ENCODE measurements around the gene CNGA3.

Gene CNGA3

DNA sequence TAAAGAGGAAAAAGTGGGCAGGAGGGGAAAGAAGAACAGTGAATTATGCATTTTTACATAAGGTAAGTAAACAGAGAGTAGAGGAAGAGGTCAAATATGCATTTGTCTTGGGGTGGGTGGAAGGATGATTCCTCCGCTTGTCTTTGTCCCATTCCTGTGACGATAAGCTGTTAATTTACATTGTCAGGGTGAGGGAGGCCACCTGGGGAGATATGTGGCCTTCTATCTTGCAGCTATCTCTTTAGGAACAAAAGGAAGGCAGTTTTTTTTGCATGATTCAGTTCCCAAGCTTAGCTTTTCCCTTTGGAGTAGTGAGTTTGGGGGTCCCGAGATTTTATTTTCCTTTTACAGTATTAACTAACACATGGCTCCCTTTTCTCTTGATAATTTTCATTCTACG is 96.2 kb downstream of the CNGA3 start:
- TF ChIP-seq, protein P1, sequence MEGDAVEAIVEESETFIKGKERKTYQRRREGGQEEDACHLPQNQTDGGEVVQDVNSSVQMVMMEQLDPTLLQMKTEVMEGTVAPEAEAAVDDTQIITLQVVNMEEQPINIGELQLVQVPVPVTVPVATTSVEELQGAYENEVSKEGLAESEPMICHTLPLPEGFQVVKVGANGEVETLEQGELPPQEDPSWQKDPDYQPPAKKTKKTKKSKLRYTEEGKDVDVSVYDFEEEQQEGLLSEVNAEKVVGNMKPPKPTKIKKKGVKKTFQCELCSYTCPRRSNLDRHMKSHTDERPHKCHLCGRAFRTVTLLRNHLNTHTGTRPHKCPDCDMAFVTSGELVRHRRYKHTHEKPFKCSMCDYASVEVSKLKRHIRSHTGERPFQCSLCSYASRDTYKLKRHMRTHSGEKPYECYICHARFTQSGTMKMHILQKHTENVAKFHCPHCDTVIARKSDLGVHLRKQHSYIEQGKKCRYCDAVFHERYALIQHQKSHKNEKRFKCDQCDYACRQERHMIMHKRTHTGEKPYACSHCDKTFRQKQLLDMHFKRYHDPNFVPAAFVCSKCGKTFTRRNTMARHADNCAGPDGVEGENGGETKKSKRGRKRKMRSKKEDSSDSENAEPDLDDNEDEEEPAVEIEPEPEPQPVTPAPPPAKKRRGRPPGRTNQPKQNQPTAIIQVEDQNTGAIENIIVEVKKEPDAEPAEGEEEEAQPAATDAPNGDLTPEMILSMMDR (IDR thresholded peaks at IDR 0.05; ENCODE audit: low read depth, low read length, missing control alignments): no peak
- in situ Hi-C loops (cut with HindIII; ENCODE audit: low sequenced_read_pairs): no loop called here
- DNase-seq (ENCODE audit: low read depth): no peak
- no peak overlapping the region for H3K4me3 ChIP-seq (ENCODE audit: low read depth, low read length)

DNA sequence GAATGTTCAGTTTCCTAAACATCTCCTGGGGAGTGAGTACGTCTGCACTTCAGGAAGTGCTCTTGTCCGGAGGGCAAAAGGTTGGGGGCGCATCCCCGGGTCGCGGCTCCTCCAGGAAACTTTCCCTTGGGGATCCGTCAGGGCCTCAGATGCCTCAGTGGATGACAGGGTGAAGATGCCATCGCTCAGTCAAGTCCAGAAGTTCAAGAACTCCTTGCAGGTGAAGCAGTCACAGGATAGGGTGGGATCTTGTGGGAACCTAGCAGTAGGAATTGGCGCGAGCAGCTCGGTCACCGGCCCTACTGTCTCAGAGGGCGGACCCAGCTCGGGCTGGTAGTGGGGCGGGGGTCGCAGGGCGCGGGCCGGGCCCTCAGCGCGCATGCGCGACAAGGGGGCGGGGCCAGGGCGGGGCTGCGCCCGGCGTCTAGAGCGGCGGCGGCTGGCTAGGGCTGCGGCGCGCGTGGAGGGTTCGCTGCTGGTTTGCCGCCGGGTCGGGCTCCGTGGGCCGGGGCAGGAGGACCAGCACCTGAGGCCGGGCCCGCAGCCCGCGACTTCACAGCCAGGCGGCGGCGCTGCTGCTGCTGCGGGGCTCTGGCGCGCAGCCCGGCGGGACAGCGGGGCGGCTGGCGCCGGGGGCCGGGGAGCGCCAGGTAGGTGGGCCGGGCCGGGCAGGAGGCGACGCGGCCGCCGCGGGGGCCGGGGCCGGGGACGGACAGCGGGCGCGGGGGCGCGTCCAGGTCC is 98.3 kb downstream of the CNGA3 start, which contains the start of gene INPP4A:
Gene INPP4A (plus strand): TSS at position 423 of the 741 bp plus-strand sequence. CDS start 75,191 bp downstream, outside the sequence.
- in situ Hi-C loops (cut with HindIII; ENCODE audit: low sequenced_read_pairs): no loop called here
- peak within 1 kb of the TSS; percentile 62 for H3K4me3 ChIP-seq (ENCODE audit: low read depth, low read length)

GRCh38 chr2:98445177-98445682 is 99.0 kb downstream of the CNGA3 start:
- in situ Hi-C loops (cut with HindIII; ENCODE audit: low sequenced_read_pairs): no loop called here
- H3K4me3 ChIP-seq (ENCODE audit: low read depth, low read length): peak overlapping the region; percentile 62
- no peak for DNase-seq (ENCODE audit: low read depth)
- TF ChIP-seq, protein P1 (IDR thresholded peaks at IDR 0.05; ENCODE audit: low read depth, low read length, missing control alignments): no peak

More for the DNA sequence above, 98.3 kb downstream of the CNGA3 start, which contains the start of gene INPP4A:
- TF ChIP-seq, protein P1 (IDR thresholded peaks at IDR 0.05; ENCODE audit: low read depth, low read length, missing control alignments): no peak
- DNase-seq (ENCODE audit: low read depth): no peak

DNA sequence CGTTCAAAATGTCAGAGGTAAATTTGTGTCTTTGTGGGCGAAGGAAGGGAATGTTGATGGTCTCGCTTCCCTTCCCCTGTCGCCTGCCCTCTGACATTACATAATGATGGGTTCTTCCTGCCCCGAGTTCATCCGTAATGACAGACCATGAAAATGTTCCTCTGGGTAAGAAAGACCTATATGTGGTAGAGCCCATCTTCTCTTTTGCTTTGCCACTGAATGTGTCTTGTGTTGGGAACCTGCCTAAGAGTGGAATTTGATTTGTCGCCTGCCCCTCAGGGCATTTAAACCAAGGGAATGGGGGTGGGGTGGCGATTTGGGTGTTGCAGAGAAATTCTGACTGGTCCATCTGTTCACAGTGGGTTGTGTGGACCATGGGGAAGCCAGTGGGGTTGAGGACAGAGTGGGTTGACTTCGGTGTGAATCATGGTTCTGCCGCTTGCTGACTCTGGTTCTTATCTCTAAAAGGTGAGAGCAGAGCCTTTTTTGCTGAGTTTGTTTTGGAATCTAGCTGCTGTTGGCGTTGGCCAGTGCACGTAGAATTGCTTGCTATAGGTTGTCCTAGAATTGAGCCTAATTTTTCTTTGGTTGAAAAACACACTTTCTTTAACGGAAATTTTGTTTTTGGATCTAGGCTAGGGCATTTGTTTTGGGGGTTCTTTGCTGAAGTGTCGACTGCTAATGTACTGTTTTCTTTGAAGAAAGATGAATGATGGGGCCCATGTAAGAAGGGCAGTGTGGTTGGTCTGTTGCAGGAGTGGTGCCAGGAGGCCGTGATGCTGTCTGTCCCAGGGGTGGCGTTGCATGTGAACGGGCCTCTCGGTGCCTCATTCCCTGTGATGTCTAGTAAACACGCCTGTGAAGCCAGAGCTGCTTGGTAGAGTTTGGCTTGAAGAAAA is 99.7 kb downstream of the CNGA3 start:
- in situ Hi-C loops (cut with HindIII; ENCODE audit: low sequenced_read_pairs): no loop called here

GRCh38 chr2:98446850-98447249 is 100.6 kb downstream of the CNGA3 start:
- no peak overlapping the region for H3K4me3 ChIP-seq (ENCODE audit: low read depth, low read length)
- no peak for DNase-seq (ENCODE audit: low read depth)
- in situ Hi-C loops (cut with HindIII; ENCODE audit: low sequenced_read_pairs): no loop called here
- TF ChIP-seq, protein P1 (IDR thresholded peaks at IDR 0.05; ENCODE audit: low read depth, low read length, missing control alignments): no peak

More for the DNA sequence above, 99.7 kb downstream of the CNGA3 start:
- TF ChIP-seq, protein P1 (IDR thresholded peaks at IDR 0.05; ENCODE audit: low read depth, low read length, missing control alignments): no peak
- H3K4me3 ChIP-seq (ENCODE audit: low read depth, low read length): peak overlapping the region; percentile 62
- DNase-seq (ENCODE audit: low read depth): no peak
